GM21825 (cell line): ENCODE data around the gene ARHGAP18.

ENCODE experiments used
- ATAC-seq: cut with Tn5 transposase; IDR thresholded peaks from one replicate; pipeline ENCODE4 v1.9.1; 2021; ENCODE audit warnings: mild to moderate bottlenecking, moderate library complexity; ENCODE audit not compliant: unreplicated experiment

ARHGAP18 gene

DNA sequence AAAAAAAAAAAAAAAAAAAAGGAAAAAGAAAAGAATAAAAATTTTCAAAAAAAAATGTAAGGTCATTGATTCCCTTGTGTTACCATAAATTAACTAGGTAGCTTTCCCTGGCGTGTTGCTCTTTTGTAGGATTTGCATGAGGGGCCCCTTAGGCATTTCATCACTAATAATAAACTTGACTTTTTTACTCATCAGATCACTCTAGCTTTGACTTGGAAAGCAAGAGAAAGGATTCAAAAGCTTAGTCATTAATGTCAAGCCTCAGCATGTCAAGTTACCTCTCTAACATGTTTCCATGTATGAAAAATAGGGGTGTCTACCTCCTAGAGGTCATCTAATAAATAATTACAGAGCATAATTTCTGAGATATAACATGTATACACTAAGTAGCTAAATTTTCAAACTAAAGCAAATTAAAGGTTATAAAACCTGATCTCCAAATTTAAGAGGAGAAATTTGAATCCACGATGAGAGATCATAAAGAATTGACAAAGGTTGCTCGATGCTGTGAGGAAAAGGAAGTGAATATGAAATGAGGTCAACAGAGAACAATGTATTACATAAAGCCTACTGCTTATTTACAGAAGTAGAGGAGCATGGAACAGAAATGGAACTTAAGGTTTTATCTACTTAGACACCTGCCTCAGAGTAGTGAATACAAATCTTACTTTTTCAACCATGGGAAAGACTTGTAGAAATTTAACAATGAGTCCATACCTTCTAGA, 86.8 kb downstream of the ARHGAP18 start:
- peak; percentile 53 for ATAC-seq

DNA sequence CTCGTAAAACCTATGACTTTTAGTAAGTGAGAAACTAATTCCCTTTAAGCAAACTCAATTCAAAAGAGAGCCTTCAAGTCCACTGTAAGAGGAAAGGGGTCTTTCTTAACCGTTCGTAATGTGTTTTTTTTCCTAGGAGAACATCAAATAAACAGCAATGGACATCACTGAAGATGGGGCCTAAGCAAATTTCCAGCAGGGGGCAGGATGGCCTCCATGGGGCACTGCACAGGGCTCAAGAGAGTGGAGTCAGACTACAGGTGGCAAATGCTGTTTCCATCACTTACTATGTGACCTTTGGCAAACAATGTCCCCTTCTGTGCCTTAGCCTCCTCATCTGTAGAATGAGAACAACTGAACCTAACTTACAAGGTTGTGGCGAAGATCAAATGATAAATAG, 88.7 kb downstream of the ARHGAP18 start:
- ATAC-seq, result no peak

DNA sequence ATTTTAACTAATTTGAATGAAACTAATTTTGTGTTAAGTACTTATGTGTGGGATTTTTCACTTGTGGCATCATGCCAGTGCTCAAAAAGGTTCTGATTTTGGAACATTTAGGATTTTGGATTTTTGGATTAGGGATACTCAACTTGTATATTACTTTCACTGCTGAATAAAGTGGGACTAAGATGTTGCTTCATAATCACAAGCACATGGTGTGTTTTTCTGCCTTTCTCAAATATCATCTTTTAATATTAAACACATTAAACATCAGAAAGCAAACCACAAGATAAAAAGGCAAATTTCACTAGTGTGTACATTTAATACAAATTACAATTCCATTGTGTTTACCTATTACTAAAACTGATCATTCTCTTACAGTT, 89.8 kb downstream of the ARHGAP18 start:
- ATAC-seq, result no peak

DNA sequence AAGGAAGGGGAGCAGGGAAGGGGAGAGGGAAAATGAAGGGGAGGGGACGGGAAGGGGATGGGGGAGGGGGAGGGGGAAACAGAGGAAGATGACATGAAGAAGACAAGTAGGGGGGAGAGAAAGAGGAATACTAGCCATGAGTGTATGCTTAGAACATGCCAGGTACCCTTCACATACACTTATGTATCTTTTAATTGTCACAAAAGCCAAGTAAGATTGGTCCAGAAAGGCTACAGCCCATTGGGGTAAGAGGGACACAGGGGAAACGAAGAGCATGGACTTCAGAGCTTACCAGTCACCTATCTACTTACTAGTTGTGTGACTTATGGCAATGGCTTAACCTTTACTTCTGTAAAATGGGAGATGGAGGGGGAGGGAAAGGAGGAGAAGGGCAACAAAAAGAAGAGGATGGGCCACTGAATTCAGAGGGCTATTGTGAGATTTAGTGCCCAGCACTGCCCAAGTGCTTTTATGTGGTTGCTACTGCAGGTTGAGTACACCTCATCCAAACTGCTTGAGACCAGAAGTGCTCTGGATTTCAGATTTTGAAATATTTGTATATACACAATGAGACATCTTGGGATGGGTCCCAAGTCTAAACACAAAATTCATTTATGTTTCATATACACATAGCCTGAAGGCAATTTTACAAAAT, 90.3 kb downstream of the ARHGAP18 start:
- ATAC-seq, result no peak

DNA sequence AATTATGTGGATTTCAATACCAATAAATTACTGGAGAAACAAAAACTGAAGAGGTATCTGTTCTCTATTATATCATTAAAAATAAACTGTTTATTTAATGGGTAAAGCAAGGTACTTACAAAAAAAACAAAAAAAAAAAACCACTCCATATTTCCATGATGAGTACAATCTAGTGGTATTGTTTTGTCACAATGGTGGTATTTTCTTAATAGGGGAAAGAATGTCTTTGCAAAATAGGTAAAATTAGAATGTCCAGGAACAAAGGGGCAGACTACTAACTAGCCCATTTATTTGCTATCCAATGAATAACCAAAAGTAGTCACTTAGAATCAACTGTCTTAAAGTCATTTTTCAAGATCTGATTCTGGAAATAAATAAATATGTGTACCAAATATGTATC, 92.0 kb downstream of the ARHGAP18 start:
- no peak for ATAC-seq

DNA sequence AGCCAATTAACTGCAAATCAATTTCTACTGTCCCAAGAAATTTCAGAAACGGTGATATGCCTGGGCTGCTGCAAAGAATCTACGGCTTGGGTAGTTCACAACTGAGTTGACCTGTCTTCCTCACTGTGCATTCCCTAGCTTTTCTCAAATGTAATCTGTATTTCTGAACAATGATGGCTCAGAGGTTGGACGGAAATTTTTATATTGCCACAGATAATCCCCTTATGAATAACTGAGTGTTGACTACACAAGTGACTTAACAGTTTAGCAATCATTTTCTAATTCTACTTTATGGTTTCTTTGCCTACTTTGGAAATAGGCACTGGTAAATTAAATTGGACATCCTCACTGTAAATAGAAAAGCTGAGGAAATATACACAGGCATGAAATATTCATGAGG, 94.5 kb downstream of the ARHGAP18 start:
- ATAC-seq, result no peak

DNA sequence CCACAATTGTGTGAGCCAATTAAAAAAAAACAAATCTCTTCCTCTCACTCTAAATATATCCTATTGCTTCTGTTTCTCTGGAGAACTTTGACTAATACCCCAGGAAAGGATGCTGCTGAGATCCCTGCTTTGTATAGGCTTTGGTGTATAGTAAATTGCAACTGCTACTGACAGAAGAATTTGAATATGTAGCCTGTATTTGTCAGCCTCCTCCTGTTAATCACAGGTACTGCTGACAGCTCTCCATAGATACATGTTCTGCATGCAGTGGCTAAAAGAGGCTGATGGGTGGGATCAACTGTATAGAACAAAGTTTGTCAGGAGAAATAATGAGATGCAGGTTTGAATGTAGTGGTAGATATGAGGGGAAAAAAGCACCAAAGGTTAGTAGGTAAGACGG, 95.0 kb downstream of the ARHGAP18 start:
- ATAC-seq, result no peak

DNA sequence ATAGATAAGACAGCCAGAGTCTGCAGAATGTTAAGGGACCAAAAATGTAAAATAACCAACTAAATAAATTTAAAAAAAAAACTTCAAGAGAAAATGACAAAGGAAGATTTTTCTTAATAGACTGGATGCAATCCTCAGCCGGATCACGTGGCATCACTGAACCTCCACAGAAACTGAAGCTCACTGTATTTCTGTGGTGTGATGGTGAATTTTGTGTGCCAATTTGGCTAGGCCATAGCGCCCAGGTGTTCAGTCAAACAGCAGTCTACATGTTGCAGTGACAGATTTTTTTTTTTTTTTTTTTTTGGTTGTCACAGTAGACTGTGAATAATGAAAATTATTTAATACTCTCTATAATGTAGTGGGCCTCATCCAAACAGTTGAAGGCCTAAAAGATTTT, 95.5 kb downstream of the ARHGAP18 start:
- no peak for ATAC-seq

DNA sequence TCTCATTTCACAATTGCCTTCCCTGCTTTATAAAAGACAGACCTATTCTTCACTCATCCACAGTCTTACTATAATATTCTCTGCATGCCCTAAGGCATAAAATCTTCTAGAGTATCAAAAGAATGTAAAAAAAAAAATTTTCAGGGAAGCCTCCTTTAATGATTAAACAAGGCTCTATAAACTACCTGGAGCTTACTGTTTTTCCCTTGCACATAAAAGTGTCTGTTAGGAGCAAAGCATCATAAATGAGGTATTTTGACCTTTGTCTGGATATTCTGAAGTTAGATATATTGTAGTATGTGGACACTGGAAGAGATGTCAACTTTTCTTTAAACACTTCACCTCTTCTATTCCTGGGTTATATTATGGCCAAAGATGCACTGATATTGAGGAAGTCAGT, 97.5 kb downstream of the ARHGAP18 start:
- ATAC-seq, result no peak

DNA sequence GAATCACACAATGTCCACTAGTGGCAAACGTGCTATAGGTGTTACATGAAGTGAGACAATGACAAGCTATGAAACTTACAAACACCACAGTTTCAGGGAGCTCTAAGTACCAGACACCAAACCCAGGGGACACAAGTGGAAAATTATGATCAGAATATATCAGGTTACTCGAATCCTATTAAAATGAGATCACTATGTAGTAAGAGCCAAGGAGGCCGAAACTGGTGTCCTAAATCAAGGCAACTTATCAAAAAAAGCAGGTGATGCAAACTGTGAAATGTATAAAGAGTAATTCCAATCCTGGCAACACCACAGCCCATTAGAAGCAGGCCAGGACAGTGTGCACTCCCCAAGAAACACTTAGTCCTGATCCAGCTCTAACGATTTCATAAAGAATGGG, 100.3 kb downstream of the ARHGAP18 start:
- no peak for ATAC-seq

DNA sequence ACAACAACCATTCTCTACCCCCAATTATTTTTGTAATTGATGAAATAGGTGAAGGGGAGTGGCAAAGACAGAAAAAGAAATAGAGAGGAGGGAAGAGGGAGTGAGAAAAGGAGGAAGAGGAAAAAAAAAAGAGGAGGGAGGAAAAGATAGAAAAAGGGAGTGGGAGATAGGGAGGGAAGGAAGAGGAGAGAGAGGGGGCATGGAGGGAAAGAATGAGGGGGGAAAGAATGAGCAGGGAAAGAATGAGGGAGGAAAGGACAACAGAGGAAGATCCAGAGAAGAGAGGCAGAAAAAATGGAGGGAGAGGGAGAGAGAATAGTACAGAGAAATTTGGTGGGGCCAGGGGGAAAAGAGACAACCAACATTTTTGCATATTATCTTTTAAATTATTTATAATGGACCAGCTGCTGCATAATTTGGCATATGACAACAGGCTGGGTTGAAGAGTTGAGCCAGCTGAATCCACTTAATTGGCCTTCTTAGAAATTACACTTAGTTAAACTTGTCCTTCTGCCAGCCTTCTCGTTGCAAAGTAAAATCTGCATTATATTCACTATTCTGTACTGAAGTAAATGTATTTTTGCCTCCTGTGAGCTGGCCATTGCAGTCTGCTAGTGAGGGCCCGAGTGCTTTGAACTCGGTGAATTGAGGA, 101.0 kb downstream of the ARHGAP18 start:
- ATAC-seq, result no peak

DNA sequence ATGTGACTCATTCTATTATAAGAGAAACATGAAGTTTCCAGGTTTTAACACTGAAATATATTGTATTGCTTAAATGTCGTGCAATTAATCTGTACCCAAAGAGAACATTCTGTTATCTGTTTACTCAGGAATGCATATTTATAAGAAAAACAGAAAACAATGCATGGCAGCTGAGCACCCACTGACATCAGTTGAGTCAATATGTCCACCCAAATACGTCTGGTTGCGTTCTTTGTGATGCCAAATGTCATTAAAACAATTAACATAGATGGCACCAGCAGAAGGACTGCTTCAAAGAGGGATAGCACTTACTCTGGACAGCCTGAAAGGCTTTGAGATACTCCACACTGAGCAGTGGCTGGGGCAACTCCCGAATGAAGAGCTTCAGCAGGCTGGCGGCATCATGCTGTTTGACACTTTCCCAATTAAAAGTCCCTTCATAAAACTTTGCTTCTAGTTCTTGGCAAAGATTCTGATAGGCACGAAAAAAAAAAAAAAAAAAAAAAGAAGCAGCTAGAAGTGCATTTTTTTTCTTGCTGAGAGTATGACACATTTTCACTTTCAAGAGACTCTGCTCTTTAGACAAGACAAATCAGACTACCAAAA, 102.3 kb downstream of the ARHGAP18 start:
- no peak for ATAC-seq

DNA sequence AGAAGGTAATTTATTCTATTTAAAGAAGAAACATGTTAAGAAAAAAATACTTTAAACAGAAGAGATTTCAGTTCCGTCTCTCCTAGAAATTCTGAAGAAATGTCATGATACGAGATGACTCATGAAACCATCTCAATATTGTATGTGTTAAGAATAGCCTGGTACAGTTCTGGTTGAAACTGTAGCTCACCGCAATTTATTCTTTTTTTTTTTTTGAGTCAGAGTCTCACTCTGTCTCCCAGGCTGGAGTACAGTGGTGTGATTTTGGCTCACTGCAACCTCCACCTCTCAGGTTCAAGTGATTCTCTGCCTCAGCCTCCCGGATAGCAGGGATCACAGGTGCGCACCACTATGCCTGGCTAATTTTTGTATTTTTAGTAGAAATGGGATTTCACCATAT, 103.3 kb downstream of the ARHGAP18 start:
- no peak for ATAC-seq

DNA sequence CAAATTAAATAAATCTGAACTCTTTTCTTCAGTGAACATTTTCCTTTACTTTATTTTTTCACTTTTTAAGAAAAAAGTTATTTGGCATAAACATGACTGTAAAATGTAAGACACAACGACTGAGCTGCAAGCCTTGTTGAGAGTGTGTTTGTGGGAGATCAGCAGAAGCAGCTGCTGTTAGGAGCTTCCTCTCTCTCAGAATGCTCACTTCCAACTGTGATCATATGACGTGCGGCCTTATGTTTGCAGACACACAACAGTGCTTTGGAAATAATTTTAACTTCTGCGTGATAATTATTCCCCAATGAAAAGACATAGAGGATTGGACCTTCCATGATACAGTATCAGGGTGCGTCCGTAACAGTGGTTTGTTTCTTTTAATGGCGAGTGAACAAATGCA, 104.0 kb downstream of the ARHGAP18 start:
- no peak for ATAC-seq

DNA sequence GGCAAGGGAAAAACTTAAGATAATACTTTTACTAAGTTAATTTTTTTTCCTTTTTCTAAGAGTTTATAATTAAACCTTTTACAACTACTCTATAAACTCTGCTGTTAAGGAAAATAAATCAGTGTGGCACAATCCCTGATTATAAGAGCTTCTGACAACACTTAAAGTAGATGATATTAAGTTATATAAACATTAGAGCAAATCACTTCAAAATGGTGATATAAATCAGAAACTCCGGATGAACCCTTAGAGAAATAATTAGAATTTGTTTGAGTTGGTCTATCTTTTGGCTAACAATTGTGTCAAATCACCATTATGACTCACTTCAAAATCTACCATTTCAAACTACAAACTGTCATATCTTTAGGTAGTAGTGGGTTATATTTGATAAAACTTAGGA, 104.9 kb downstream of the ARHGAP18 start:
- no peak for ATAC-seq

DNA sequence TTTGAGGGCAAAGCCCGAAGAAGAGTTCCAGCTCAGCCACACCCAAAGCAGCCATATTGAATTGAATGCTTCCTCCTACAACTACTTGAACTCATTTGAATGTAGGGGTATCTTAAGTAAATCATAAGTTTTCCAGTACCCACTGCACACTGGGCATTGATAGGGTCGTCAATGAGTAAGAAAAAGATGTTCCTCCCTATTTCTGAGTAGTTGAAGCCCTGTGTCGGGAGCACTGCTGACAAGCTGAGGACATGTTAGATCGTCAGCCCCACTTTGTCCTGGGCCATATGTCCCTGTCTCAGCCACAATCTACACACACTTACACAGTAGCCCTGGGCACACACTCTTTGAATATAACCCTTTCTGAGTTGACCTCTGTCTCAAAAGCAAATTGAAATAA, 105.7 kb downstream of the ARHGAP18 start:
- no peak for ATAC-seq

DNA sequence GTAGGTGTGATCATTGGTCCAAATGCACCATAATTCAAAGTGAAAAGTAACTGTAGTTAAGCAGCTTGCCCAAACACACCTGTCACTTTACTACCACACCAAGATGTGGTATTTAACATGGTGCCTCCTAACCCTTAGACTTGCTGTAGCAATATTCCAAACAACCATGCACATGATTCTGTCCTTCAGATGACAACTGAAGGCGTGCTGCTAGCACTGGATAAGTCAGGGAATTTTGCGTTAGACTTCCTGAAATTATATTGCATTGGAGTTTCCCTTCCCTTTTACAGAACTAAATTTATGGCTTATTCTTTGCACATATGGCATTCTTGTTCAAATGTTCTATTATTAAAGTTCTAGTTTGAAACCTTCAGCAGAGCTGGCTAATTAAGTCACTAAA, 106.2 kb downstream of the ARHGAP18 start:
- no peak for ATAC-seq

DNA sequence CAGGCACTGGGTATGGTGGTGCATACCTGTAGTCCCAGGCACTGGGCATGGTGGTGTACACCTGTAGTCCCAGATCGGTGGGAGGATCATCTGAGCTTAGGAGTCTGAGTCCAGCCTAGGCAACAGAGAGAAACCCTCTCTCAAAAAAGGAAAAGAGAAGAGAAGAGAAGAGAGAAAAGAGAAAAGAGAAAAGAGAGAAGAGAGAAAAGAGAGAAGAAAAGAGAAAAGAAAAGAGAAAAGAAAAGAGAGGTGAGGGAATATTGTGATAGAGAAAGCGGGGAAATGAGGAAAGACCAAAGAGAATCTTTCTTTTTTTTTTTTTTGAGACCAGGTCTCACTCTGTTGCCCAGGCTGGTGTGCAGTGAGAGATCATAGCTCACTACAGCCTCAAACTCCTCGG, 108.7 kb downstream of the ARHGAP18 start:
- ATAC-seq, result no peak

DNA sequence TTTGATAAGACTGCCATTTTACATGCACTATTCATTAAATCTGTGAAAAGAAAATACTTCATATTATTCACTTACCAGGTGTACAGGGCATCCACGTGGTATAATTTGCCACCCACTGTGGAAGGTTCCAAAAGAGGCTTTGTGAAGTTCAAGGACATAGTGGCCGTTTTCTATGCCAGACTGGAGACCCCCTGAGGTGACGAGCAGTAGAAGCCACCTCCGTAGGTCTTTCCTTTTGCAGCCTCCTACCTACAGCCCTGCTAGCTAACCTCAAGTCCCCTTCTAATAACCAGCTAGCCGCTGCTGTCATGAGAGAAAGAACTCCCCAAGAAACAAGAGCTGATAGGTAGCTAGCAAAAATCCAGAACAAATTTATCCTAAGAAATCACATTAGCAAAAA, 110.5 kb downstream of the ARHGAP18 start:
- ATAC-seq, result no peak

DNA sequence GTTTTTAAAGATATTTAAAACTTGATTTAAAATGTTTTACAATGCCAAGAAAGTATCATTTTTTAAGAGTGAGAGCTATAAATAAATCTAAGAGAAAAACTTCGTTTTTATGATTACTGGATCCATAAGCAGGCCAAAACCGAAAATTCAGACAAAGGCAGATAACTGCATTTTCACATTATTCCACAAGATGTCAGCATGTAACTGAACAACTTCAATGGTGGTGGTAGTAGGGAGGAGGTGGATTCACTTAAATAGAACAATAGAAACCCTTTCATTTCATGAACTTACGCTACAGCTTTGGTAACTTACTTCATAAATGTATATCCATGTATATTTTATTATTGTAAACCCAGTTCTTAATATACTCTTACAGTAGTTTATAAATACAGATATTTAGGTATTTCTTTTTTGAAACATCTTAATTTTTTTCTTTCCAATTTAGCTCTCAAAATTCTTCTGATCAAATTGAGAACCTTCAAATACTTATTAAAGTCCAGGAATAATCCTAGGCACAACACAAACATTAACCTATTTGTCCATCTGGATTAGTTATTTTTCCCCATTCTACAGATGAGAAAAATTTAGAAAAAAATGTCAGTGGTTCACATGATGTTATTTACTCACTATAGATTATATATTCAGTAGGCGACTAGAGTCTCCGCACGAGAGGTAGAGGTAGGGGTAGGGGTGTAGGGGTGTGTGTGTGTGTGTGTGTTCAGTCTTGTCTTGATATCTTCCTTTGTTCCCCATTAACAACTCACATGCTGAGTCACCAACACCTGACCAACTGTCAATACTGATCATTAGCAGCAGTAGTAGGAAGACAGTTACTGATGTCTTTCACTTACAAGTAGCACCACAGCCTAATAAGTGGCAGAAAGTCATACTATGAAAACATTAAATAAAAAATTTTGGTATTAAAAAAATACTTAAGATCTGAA, 111.5 kb downstream of the ARHGAP18 start:
- ATAC-seq, result no peak
